GM19455 (cell line): ENCODE data around the gene CCSAP.
"Not testable (repeated sequence)": the region's sequence is repeated elsewhere in the genome, so short reads cannot be mapped to it uniquely, and the experiment has no call there.

Experiments used
- ATAC-seq: cut with Tn5 transposase; IDR thresholded peaks from one replicate; pipeline ENCODE4 v1.9.1; 2021; ENCODE audit not compliant: unreplicated experiment

The CCSAP gene

DNA sequence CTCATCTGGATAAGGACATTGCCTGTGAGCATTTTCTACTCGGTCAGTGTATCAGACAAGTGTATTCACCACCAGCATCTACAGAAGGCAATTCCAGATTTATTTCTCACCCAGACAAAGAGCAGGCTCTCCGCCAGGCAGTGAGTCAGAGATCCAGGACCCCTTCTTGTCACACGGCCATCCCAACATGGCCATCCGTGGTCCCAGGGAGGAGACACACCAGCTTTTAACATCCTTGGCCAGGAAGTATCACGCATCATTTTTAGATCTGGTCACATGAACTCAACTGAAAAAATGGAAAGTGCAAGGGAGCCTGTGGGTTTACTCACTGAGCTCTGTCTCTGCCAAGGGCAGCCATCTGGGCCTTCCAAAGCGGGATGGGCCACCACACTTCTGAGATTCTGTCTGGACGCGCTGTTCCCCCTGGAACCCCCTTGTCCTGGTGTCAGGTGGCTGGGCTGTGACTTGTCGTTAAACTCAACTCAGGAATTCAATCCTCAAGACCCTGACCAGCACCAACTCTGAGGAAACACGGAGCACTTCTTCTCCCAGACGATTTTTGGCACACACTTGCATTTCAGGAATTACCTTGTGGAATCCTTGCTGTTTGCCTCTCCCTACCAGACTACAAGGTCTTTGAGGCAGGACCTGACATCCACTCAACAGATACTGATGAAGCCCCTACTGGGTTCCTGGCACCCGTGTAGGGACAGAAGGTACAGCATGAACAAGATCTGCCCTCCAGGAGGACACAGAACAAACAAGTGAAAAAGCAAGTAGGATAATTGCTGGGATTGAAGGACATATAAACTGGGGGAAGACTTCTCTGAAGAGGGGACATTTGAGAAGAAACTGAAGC lies 21.6 kb upstream of the CCSAP start:
- no peak for ATAC-seq

GRCh38 chr1:229363723-229364122 lies 20.9 kb upstream of the CCSAP start:
- ATAC-seq, result no peak

GRCh38 chr1:229360420-229360819 lies 17.6 kb upstream of the CCSAP start:
- ATAC-seq, result no peak

DNA sequence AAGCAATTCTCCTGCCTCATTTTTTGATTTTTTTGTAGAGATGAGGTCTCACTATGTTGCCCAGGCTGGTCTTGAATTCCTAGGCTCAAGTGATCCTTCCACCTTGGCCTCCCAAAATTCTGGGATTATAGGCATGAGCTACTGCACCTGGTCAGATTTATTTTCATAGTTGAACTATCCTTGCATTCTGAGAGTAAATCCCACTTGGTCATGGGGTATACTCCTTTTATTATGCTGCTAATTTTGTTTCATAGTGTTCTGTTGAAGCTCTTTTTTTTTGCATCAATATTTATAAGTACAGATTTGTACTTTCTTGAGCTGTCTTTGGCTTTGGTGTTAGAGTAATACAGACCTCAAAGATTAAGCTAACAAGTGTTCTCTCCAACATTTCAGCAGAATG lies 12.8 kb upstream of the CCSAP start:
- ATAC-seq, result no peak

DNA sequence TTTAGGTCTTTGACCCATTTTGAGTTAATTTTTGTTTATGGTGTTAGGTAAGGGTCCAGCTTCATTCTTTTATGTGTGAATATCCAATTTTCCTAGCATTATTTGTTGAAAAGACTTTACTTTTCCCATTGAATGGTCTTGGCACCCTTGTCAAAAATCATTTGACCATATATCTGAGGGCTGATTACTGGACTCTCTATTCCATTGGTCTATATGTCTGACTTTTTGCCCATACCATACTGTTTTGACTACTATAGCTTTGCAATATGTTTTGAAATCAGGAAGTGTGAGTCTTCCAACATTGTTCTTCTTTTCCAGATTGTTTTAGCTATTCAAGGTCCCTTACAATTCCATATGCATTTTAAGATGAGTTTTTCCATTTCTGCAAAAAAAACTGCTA lies 11.4 kb upstream of the CCSAP start:
- no peak for ATAC-seq

DNA sequence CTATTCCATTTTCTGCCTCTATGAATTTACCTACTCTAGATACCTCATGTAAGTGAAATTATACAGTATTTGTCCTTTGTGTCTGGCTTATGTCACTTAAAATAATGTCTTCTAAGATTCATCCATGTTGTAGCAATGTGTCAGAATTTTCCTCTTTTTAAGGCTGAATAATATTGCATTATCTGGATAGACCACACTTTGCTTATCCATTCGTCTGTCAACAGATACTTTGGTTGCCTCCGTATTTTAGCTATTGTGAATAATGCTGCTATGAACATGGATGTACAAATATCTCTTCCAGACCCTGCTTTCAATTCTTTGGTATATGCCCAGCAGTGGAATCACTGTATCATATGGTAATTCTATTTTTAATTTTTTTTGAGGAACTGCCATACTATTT lies 10.1 kb upstream of the CCSAP start:
- ATAC-seq, result no peak

- no peak for ATAC-seq
Observed at GRCh38 chr1:229349463-229350385, 6.9 kb upstream of the CCSAP start.

DNA sequence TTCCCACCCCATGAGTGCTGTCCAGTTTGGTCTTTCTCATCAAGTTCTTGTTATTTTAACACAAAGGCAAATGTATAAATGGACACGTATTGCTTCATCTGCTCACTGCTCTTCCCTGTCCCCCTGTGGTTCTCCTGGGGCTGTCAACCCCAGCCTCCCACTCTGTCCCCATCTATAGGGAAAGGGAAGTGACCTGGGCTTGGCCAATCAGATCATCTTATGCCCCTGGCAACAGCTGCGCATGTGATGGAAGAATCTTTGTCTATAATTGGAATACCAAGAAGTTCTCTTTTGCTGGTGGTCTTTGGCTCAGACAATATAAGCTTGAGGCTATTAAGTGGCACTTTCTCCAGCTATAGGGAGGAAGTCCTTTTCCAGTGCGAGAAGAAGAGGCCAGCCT lies 4.7 kb upstream of the CCSAP start:
- no peak for ATAC-seq

DNA sequence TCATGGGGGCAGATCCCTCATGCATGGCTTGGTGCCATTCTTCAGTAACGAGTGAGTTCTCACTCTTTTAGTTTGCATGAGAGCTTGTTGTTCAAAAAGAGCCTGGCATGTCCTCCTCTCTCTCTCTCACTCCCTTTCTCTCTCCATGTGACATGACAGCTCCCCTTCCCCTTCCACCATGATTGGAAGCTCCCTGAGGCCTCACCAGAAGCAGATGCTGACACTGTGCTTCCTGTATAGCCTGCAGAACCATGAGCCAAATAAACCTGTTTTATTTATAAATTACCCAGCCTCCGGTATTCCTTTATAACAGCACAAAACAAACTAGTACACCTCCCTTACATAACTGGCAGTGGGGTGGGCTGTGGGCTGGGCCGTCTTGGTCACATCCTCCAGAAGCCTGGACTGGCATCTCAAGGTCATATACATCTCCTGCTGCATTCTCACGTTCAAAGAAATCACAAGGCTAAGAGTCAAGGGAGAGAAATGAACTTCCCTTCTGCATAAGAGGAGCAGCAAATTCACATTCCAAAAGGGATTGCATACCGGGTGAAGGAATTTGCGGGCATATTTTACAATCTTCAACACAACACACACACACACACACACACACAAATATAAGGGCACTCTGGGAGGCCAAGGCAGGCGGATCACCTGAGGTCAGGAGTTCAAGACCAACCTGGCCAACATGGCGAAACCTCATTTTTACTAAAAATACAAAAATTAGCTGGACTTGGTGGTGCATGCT lies 2.3 kb upstream of the CCSAP start:
- no peak for ATAC-seq

GRCh38 chr1:229344139-229344538 lies 1.3 kb upstream of the CCSAP start:
- no peak for ATAC-seq

DNA sequence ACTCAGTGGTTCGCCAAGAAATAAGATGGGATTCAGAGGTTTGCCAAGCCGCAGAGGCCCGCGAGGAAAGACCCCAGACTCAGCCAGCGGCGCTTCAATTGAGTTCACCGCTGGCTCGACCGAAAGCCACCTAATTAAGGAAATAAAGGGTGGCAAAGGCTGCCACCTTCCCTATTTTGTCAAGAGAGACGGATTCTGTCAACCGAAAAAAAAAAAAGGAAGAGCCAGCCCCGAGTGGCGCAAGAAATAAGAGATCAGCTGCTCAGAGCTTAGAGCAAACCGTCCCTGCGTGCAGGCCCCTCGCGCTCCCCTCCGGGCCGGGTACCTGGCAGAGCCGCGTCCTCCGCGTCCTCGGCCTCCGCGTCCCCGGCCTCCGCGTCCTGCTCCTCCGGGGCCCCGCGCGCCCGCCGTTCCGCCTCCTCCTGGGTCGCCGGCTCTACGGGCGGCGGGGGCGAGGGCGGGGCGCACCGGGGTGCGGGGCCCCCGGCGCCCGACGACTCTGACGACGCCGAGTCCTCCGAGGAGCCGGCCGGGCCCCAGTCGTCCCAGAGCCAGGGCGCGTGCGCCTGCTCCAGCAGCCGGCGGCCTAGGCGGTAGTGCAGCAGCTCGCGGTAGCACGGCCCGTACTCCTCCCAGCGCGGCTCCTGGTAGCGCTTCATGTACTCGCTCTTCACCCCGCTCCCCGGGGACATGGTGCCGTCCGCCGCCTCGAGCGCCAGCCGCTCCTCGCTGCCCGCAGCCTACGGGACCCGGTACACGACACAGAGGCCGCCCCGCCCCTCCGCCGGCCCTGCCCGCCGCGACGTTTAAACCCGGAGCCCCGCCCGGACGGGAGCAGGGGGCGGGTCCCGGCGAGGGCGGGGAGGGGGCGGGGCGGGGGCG lies 832 bp downstream of the CCSAP start:
- peak; percentile 80 for ATAC-seq

- no peak for ATAC-seq
Observed at GRCh38 chr1:229340496-229340895, 2.4 kb downstream of the CCSAP start.

DNA sequence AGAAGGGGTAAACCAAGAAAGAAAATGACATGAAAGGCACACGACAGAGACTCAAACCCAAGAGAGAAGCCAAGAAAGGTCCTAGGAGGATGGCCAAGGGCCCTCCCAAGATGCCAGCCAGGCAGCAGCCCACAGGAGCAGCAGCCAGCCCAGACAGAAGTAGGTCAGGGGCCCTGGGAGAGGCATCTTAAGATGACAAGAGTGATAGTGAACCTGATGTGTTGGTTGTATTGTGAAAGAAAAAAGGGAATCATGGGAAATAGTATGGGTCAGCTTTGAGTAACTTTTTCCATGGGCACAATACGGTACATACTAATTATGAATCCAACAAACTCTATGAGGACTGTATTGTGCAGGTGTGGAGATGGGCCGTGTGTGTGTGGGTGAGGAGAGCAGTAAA lies 3.3 kb downstream of the CCSAP start:
- no peak for ATAC-seq

DNA sequence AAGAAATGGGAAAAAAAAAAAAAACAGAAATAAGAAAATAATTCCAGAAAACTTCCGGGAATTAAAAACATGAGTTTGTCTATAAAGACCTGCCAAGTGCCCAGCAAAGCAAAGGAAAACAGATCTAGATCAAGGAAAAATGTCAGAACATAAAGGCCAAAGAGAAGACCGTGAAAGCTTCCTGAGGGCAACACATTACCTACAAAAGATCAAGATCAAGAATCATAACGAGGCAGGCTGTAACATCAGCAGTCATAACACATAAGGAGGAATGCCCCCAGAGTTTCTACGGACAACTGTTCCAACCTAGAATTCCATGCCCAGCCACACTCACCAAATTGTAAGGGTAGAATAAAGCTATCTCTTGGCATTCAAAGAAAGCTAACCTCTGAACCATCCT lies 3.8 kb downstream of the CCSAP start:
- no peak for ATAC-seq

DNA sequence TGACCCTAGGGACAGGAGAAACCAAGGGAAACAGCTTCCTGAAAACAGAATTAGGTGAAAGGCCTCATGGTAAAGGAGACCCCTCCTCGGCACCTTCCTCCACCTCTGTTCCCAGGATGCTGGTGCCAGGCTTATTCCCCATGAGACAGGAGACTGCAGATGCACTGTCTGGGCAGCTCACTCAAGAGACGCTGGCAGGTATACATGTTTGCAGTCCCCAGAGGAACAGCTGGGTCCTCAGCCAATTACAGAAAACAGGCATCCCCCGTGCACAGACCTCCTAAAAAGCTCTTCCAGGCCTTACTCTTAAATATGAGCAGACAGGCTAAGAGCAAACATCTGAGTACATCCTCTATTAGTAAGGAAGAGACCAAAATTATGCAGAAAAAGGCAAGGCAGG lies 6.5 kb downstream of the CCSAP start:
- ATAC-seq, result no peak

DNA sequence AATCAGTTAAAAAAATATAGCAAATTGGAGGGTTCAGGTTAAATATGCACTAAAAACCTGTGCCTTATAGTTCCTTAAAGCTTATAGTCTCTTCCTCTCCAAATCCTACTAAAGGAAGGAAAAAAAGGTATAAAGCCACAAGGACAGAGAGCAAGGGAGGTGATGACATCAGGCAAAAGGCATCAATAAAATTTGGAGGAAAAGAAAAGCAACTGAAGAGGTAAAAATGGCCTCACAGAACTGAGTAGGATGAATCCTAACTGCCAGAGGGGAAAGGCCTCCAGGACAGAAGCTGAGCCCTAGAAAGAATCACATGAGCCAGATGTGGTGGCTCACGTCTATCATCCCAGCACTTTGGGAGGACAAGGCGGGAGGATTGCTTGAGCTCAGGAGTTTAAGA lies 8.1 kb downstream of the CCSAP start:
- no peak for ATAC-seq

DNA sequence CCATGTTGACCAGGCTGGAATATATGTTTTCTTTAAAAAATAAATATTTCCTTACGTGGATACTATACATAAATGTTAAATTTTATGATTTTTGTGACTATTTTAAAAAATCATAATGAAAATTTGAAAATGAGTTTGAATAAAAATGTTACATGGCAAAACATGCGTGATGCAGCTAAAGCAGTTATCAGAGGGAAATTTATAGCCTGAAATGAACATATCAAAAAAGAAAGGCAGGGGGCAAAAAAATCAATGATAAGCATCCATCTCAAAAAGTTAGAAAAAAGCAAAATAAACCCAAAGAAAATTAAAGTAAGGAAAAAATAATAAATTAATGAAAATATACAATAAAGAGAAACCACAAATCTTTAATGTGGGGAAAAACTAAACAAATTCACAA lies 8.6 kb downstream of the CCSAP start:
- no peak for ATAC-seq

GRCh38 chr1:229328598-229329362 lies 14.1 kb downstream of the CCSAP start:
- ATAC-seq, result no peak

DNA sequence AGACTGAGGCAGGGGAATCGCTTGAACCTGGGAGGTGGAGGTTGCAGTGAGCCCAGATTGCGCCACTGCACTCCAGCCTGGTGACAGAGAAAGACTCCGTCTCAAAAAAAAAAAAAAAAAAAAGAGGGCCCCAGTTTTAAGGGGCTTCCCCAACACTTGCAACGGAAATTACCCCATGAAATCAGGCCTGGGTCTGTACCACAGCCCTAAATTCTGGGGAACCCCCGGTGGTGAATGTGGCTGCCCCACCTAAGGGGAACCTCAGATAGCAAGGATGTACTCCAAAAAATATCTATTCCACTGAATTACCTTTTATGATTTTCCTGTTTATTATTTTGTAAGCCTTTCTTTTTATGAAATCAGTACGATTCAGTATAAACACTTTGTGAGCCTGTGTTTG lies 15.1 kb downstream of the CCSAP start:
- not testable (repeated sequence) for ATAC-seq

GRCh38 chr1:229326601-229327000 lies 16.2 kb downstream of the CCSAP start:
- ATAC-seq, result no peak
